NB4 (cell line): ENCODE data around the gene ACTA2.

Source experiments
- POLR2A ChIP-seq: IDR thresholded peaks from 2 replicates; pipeline ENCODE4 v1.6.1; 2011; ENCODE audit warnings: mild to moderate bottlenecking; ENCODE audit not compliant: insufficient read length; ENCODE audit errors: extremely low read depth
- TF ChIP-seq, protein P1 (sequence below): IDR thresholded peaks from one replicate; pipeline ENCODE4 v1.5.1; 2012; ENCODE audit warnings: low read depth, low read length

DNA sequence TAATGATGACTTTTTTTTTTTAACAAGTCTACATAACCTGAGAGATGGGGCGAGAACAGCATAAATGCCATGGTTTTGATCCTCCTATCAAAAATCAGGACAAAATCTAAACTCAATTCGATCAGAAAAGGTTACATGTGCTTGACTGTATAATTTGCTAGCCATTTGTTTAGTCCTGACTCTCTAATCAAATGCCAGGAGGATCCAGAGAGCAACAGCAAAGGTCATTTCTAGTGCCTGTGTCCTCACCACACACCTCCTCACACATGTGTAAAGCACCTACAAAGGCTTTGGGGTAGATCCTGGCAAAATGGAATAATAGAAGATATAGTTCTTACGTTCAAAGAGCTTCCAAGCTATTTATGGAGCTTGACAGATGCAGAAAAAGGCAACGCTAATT lies 27.0 kb upstream of the ACTA2 start:
- TF ChIP-seq, protein P1, sequence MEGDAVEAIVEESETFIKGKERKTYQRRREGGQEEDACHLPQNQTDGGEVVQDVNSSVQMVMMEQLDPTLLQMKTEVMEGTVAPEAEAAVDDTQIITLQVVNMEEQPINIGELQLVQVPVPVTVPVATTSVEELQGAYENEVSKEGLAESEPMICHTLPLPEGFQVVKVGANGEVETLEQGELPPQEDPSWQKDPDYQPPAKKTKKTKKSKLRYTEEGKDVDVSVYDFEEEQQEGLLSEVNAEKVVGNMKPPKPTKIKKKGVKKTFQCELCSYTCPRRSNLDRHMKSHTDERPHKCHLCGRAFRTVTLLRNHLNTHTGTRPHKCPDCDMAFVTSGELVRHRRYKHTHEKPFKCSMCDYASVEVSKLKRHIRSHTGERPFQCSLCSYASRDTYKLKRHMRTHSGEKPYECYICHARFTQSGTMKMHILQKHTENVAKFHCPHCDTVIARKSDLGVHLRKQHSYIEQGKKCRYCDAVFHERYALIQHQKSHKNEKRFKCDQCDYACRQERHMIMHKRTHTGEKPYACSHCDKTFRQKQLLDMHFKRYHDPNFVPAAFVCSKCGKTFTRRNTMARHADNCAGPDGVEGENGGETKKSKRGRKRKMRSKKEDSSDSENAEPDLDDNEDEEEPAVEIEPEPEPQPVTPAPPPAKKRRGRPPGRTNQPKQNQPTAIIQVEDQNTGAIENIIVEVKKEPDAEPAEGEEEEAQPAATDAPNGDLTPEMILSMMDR = no peak
- no peak for TF ChIP-seq POLR2A
